SU-DHL-6 (cell line): ENCODE measurements around the gene KLF3.
A peak's percentile ranks its signal among the peaks of the same experiment; 100 is the strongest.

Experiments
- CTCF ChIP-seq: fragments of 200-600 bp; sonication (generic); IDR thresholded peaks from one replicate; pipeline ENCODE4 v1.5.1; 2017; ENCODE audit warnings: antibody characterized with exemption, mild to moderate bottlenecking, low read length, moderate library complexity; ENCODE audit not compliant: insufficient read depth, poor library complexity, severe bottlenecking
- EZH2phosphoT487 ChIP-seq: fragments of 200-600 bp; sonication (generic), shearing (Covaris generic); conservative IDR thresholded peaks from 2 replicates; pipeline ENCODE4 v1.6.1; 2018; ENCODE audit warnings: mild to moderate bottlenecking, antibody characterized with exemption, low read length, moderate library complexity, mixed read lengths

DNA sequence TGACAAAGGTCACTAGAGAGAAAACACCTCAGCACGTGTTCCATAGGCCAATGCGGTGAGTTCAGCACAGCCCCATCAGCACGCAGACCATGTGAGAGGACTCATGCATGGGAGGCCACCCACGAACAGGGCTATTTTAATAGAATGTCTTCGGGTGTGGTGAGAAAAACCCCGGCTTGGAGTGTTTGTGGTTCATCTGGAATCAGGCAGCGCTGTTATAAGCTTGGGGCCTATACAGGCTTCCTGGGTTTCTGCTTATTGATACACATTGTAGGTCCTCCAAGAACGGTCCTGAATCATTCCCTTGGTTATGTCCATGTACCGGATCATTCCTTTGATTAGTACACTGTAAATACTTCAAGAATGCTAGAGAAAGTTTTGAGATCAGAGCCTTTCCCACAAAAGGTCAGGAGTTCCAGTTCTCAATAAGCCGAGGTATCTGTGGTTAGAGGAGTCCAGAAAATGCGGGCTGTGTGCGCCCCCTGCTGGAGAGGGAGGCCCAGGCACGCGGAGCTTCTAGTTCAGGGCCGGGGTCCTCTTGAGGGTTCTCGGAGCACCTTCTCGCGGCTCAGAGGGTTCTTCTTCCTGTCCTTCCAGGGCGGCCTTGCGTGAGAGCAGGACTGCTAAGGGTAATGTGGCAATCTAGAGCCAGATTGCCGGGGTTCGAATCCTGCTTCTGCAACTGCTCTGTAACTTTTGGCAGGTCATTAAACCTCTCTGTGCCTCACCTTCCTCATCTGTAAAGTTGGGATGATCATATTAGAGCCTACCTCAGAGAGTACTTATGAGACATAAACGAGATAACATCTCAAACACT lies 67.0 kb downstream of the KLF3 start:
- TF ChIP-seq CTCF, result peak; percentile 97
- TF ChIP-seq EZH2phosphoT487, result no peak
